Activated CD4-positive, alpha-beta T cell treated with anti-CD3 and anti-CD28 coated beads, Interleukin-10, Interleukin-2, amounts not matched to agents 100 ng/mL and 50 ng/mL, durations not matched to agents 16 hours and 8 hours (primary cell): Measurements from ENCODE around the gene CDC20.

ENCODE experiments used
- DNase-seq: peaks from one replicate; pipeline ENCODE4 v3.0.0-alpha.2; 2020

The CDC20 gene

DNA sequence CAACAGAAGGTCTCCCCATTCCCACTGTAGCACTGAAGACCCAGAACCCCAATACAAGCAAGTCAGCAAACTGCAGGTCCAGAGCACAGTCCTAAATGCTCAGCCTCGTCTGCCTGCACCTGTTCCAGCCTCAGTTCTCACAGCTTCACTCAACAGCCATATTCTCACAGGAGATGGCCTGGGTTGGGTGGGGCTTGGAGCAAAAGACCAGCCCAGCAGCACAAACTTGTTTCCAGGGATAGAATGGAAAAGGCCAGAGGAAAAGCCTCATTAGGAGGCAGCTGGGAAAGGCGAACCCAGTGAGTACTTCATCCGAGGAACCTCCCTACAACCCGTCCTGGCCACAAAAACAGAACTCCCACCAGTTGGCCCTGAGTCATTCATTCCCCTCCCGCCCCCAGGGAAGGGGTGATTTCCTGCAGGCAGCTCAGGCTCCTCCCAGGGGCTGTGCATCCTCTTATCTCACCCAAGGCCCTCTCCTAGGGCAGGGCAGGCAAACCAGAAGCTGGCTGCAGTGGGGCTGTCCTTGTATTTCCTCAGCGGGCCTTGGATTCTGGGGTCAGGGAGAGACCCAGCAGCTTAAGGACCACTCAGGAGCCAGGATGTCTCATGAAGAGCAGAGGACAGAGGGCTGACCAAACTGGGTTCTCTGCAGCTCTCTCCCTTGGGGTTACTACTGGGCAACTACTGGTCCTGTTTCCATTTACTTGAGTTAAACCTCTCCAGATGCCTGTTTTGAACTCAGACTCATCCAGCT is 28.6 kb upstream of the CDC20 start:
- DNase-seq: peak; percentile 51

DNA sequence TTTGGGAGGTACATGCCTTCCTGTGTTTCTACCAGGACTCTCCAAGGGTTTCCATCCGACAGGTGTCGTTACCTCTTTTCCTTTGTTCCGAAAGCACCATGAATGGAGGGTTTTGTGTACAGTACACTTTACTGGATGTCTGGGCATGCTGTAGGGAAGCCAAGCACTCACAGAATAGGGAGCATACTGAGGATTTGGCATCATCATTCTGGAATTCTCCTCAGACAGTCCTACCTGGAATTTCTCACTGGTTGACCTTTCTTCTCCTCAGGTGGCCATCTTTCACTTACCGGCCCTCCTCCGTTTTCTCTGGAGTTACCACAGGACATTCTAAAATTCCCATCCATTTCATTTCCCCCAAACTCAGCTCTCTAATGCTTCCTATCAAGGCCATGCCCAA is 27.1 kb upstream of the CDC20 start:
- DNase-seq: no peak

DNA sequence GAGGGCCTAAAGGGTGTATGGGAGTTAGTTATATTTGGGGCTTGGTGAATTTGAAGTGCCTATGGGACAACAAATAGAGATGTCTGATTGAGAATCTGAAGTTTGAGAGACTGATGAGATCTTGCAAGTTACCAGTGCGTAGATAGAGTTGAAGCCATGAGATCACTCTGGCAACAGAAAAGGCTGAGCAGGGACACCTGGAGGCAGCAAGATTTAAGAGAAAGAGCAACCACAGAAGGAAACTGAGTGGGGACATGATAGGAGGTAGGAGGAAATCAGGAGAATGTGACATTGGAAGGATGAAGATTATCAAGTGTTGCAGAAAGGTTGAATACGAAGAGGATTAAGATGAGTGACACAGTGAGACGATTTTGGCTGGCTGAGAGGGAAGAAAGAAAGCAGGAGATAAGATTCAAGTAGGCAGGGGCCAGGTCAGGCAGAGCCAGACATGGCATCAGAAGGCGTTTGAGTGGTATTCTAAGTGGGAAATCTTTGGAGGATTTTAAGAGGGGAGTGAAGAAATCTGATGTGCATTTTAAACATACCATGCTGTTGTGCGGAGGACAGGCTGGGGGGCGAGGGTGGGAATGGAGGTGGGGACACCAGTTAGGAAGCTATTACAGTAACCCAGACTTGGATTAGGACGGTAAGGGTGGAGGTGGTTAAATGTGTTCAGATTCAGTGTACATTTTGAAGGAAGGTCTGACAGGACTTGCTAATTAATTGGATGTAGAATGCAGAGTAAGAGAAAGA is 24.2 kb upstream of the CDC20 start:
- no peak for DNase-seq

DNA sequence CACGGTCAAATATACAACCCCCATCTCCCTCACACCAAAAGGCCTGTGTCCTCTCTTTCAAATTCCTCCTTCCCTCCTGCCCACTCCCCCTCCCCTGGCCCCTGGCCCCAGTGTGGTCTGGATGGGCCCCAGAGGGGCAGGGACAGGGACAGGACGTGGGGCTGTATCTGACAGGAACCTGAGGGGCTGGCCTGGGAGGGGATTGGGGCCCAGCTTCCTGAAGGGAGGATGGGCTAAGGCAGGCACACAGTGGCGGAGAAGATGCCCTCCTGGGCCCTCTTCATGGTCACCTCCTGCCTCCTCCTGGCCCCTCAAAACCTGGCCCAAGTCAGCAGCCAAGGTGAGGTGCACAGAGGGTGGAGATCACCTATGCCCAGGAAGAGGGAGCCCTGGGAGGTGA is 21.2 kb upstream of the CDC20 start, which contains the start of gene MPL:
Gene MPL (plus strand): TSS at position 231 of the 400 bp plus-strand sequence. CDS start 31 bp downstream, at position 262.
- no peak for DNase-seq

DNA sequence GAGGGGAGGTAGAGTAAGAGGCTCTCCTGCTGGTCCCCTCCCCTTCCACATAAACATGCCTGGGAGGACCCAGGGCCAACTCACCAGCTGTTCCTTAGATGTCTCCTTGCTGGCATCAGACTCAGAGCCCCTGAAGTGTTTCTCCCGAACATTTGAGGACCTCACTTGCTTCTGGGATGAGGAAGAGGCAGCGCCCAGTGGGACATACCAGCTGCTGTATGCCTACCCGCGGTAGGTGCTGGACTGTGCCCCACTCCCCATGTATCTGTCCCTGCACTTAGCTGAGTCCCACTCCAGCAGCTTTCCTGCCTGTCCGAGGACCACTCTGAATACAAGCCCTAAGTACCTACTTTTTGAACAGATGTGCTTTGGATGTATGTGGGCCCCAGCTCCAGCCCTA is 20.8 kb upstream of the CDC20 start:
- DNase-seq: no peak

DNA sequence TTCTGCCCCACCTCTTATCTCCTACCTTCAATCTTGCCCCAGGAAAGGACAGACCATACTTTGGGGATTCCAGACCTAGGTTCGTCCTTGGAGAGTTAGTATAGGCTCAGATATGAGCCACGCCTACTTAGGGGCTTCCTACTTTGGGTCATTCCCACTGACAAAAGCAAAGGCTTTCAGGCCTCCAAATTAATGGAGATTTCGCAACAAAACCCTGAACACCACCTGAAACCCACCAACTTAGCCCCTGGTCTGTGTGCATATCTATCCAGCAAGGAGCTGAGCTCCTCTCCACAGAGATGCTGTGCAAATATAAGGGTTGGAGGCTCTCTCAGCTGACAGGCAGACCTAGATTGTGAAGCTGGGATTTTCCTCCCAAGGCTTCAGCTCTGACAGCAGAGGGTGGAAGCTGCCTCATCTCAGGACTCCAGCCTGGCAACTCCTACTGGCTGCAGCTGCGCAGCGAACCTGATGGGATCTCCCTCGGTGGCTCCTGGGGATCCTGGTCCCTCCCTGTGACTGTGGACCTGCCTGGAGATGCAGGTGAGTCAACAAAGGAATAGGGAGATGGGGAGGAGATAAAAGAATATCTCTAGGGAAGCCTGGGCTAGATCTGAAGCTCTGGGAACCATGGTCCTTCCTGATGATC is 19.1 kb upstream of the CDC20 start:
- no peak for DNase-seq

DNA sequence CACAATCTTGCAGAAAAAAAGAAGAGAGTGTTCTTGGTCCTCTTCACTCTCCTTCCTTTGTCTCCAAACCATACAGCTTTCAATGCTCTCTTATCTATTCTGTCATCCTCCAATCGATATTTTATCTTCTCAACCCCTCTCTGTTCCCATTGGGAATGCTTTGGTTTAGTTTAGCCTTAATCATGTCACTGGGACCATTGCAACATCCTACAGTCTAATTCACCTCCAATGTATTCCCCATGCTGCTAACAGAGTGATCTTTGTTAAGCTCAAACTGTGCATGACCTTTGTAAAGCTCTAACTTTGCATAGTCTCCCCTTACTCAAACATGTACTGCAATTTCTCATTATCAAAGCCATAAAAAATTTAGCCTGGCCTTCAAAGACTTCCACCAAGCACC is 18.2 kb upstream of the CDC20 start:
- no peak for DNase-seq

DNA sequence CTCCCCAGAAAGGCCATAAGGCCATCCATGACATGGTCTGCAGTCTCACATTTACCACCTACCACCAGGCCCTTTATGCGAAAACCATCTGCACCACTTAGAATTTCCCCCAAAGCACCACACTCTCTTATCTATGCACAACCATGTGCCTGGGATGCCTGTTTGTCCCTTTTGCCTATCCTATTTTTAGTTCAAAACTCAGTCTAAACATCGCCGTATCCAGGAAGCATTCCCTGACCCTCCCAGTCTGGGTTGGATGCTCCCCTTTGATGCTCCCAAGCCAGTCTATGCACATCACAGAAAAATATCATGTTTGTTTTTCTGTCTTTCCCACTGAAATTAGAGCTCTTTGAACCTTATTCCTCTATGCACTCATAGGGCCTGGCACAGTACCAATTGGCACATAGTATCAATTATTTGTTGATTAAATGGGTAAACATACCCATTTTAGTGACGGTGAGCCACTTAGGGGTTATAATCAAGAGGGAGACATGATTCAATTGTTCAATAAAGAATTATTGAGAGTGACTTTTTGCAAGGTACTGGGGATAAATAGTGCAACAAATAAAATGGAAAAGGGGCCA is 14.4 kb upstream of the CDC20 start:
- DNase-seq: no peak

DNA sequence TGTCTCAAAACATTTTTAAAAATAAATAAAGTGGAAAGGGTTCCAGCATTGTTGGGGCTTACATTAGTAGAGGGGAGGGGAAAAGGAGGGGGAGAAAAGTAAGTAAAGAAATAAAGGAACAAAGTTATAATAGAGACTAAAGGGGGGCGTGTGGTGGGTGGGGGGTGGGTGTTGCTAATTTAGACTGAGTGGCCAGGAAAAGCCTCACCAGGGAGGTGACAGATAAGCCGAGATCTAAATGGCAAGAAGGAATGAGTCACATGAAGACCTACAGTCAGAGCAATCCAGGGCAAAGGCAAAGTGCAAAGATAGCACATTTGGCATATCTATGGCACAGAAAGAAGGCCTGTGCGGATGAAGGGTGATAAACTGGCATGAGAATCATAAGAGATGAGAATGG is 13.7 kb upstream of the CDC20 start:
- no peak for DNase-seq

DNA sequence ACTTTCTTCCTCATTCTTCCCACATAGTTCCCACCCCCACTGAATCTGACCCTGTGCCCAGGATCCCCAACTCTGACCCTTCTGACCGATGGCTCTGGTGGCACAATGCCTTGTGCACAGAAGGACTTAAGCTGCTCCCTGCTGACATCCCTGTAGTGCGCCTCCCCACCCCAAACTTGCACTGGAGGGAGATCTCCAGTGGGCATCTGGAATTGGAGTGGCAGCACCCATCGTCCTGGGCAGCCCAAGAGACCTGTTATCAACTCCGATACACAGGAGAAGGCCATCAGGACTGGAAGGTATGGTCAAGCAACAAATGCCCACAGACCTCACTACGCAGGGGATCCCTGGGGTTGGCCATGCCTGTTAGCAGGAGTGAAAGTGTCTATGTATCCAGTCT is 12.1 kb upstream of the CDC20 start:
- DNase-seq: no peak

DNA sequence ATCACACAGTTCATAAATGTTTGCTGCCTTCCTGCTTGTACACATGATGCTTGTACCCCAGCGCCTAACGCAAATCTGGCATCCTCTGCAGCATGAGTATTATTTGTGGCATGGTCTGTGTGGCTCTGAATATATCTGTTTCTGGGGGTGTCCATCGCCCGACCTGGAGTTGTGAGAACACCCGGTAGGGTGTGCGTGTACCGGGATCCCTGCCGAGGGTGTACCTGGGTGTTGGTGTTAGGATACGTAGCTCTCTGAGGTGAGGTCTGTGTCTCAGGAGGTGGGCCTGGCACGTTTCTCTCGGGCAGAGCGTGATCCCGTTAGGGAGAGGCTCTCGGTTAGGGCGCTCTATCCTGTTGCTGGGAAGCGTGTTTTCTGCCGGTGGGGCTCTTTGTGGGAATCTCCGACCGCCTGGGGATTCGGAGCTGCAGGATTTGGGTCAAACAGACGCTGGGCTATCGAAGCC is 10.4 kb upstream of the CDC20 start:
- DNase-seq: no peak

DNA sequence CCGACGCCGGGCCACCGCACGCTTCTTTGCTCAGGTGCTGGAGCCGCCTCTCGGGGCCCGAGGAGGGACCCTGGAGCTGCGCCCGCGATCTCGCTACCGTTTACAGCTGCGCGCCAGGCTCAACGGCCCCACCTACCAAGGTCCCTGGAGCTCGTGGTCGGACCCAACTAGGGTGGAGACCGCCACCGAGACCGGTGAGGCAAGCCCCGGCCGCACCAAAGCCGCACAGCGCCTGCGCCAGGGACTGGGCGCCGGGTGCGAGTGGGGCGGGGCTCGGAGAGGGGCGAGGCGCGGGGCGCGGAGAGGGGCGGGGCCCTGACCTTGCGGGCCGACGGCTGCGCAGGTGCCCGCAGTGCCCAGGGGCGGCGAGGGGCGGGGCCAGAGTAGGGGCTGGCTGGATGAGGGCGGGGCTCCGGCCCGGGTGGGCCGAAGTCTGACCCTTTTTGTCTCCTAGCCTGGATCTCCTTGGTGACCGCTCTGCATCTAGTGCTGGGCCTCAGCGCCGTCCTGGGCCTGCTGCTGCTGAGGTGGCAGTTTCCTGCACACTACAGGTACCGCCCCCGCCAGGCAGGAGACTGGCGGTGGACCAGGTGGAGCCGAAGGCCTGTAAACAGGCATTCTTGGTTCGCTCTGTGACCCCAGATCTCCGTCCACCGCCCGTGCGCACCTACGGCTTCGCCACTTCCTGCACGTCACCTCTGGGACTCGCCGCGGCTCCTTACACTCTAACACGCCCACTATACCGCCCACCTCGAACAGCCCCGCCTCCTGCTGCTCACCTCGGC is 9.8 kb upstream of the CDC20 start:
- peak; percentile 58 for DNase-seq

DNA sequence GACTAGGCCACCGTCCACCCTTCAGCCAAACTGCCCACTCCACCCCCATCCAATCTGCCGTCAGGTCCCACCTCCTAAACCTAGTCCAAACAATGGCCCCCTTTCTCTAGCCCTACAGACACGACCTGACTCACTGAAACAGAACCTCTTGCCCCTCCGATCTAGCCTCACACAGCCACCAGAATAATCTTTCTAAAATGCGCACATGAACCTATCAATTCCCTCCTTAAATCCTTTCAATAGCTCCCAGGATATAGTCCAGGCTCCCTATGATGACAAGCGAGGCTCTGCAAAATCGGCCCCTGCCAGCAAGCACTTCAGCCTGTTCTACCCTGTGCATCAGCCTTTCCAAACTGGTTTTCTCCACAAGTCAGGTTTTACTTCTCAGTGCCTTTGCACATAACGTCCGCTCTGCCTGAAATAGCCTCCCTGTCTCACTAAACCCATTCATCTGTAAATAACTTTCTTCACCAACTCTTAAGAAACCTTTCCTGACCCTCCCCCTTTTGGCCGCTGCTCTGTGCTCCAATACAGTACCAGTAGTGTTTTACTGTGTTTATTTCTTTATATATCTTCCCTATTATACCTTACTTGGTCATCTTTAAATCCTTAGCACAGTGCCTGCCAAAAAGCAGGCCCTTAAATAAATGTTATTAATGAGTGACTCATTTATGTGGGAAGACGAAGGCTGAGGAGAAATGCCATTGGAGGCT is 9.0 kb upstream of the CDC20 start:
- DNase-seq: no peak

DNA sequence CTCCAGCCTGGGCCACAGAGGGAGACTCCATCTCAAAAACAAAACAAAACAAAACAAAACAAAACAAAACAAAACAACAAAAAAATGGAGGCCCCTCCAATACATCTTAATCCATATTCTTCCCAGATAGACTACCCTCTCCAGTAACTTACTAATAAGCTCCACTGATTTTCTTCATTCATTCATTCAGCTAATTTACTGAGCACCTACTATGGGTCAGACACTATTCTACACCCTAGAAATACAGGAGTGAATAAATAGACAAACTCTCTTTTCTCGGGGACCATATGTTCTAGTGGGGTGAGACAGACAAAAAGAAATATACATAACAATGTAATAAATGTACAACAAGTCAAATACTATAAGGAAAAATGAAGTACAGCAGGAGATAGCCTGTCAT is 7.8 kb upstream of the CDC20 start:
- DNase-seq: no peak

DNA sequence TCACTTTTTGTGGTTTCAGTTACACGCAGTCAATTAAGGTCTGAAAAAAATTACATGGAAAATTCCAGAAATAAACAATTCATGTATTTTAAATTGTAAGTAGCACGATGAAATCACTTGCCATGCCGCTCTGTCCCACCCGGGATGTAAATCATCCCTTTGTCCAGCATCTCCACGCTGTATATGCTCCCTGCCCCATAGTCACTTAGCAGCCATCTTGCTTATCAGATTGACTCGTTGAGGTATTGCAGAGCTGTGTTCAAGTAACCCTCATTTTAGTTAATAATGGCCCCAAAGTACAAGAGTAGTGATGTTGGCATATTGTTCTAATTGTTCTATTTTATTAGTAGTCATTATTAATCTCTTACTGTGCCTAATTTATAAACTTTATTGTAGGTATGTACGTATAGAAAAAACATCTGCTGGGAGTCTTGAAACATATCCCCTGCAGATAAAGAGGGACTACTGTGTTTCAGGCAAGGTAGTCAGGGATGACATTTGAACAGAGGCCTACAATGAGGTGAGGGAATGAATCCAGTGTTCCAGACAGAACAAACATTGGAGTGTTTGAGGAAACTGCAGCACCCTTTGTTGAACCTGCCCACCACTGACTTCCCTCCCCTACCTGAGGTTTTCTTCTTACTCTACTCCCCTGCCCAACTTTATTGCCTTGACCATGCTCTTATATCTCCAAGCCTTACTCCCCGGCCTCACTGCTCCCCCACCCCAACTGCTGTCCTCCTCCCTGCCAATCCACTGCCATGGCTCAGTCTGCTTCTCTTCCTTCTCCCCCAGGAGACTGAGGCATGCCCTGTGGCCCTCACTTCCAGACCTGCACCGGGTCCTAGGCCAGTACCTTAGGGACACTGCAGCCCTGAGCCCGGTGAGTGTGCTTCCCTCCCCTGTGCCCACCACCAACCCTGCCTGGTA is 7.1 kb upstream of the CDC20 start:
- no peak for DNase-seq

DNA sequence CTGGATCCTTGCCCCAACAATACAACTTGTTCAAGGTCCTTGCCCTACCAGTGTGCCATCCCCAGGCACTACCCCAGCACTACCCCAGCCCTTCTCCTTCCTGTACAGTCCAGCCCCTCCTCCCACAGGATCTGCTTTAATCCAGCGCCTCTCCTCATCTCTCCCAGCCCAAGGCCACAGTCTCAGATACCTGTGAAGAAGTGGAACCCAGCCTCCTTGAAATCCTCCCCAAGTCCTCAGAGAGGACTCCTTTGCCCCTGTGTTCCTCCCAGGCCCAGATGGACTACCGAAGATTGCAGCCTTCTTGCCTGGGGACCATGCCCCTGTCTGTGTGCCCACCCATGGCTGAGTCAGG is 6.5 kb upstream of the CDC20 start:
- no peak for DNase-seq

DNA sequence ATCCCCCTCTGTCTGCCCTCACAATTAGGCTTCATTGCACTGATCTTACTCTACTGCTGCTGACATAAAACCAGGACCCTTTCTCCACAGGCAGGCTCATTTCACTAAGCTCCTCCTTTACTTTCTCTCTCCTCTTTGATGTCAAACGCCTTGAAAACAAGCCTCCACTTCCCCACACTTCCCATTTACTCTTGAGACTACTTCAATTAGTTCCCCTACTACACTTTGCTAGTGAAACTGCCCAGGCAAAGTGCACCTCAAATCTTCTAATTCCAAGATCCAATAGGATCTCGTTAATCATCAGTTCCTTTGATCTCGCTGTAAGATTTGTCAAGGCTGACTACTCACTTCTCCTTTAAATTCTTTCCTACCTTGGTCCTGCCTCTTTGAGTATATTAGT is 5.9 kb upstream of the CDC20 start:
- no peak for DNase-seq

DNA sequence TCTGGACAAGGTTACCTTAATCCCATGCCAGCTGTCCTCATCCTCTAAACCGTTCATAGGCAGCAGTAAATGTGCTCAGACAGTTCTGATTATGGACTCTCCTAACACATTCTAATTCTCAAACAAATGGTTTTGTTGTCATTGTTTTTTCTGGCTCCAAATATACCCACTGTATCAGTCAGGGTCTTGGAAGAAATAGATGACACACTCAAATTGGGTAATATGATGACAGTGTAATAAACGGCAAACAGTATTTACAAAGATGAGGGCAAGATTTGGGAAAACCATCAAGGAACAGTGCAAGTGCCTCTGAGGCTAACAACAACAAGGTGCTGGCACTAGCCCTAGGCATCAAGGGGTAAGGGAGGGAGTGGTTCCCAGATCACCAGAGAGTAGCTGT is 4.3 kb upstream of the CDC20 start:
- DNase-seq: no peak

DNA sequence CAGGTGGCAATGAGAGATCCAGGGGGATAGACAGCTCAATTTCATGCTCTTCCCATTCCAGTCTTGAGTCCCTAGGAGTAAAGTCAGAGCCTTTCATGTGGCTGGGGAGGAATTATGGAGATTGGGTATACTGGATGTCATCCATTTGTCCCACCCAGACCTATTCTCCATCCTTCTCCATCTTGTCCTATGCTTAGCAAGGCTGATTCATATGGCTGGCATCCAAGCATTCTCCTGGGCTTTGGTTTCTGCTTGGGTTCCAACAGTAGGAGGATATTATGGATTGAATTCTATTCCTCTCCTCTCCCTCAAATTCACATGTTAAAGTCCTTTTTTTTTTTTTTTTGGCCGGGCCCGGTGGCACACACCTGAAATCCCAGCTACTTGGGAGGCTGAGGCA is 3.8 kb upstream of the CDC20 start:
- DNase-seq: no peak

DNA sequence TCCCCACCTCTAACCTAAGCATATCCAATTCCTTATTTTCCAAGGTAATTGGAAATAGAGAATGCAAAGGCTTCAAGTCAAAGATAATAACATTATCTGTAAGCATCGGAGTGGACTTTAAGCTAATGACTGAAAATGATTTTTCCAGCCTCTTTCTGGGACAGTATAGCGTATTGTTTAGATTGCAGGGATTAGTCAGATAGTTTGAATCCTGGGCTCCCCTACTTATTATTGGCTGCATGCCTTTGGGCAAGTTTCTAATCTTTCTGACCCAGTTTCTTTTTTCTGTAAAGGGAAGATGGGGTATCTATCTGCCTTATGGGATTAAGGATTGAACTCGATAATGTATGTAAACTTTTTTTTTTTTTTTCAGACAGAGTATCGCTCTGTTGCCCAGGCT is 1.5 kb upstream of the CDC20 start:
- DNase-seq: no peak
